ENCODE data around the gene TIAM2.

DNA sequence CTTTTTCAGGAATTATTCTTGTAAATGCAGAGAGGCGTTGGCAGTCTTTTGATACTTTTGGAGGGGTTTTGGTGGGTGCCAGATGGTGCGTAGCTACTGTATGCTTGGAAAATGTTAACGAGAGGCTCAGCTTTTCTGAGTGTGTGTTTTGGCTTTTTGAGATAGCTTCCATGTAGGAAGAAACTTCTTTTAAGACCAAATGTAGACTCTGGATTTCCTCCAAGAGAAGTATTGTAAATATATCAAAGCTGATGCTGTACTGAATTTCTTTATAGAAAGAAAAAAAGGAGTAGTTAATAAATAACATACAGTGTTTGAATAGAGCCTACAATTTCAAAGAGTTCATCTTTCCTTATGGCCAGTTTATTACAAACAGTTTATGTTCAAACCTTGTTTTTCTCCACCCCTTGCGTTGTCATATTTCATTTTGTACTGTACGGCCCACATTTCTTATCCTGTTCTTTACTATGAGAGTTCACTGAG is 16.7 kb downstream of the TIAM2 start:
- TF ChIP-seq FOXP2 (optimal IDR thresholded peaks at IDR 0.05; ENCODE audit: control extremely low read depth, extremely low read length, insufficient read depth) (no peak), EZH2 (IDR thresholded peaks at IDR 0.05) (no peak), POLR2AphosphoS5 (IDR thresholded peaks at IDR 0.05; ENCODE audit: borderline replicate concordance, low read depth, low read length) (no peak)
